Esophagus squamous epithelium (tissue), 5 donors: ENCODE results near the gene NSFL1C. TPM values are rescaled to one million over a fixed set of nuclear protein-coding genes. Genes with fewer than 3 reads are reported as not detected.

ENCODE experiments used
- DNase-seq: peaks from one replicate; lab custom pipeline; 2025; lab: John Stamatoyannopoulos, UW
- H3K27ac ChIP-seq, 4 donors: fragments of 200-600 bp; sonication (generic); one replicate each; pipeline ENCODE4 v1.5.1; 2016 to 2019; ENCODE audit warnings: mild to moderate bottlenecking in 1 of 4
- H3K27me3 ChIP-seq, 4 donors: fragments of 200-600 bp; sonication (generic); 1 replicate in 3 of 4; 2 replicates in 1 of 4; pipeline versions ENCODE4 v1.5.1 to v1.6.0; 2017 to 2021; ENCODE audit warnings: antibody characterized with exemption in 1 of 4
- H3K36me3 ChIP-seq, 3 donors: fragments of 200-600 bp; sonication (generic); one replicate each; pipeline ENCODE4 v1.5.1; 2016 to 2019
- H3K4me1 ChIP-seq, 3 donors: fragments of 200-600 bp; sonication (generic); one replicate each; pipeline ENCODE4 v1.5.1; 2017 to 2019
- H3K4me3 ChIP-seq, 4 donors: fragments of 200-600 bp; sonication (generic); 1 replicate in 3 of 4; 2 replicates in 1 of 4; pipeline ENCODE4 v1.5.1; 2016 to 2019; ENCODE audit warnings: mild to moderate bottlenecking in 2 of 4, moderate library complexity in 1 of 4
- H3K9me3 ChIP-seq, 3 donors: fragments of 200-600 bp; sonication (generic); one replicate each; pipeline ENCODE4 v1.5.1; 2016 to 2019
- POLR2A ChIP-seq, 4 donors: fragments of 450-650 bp; IDR thresholded peaks; one replicate each; pipeline ENCODE4 v1.6.1; 2017; ENCODE audit warnings: antibody characterized with exemption in 4 of 4, mild to moderate bottlenecking in 4 of 4, moderate library complexity in 3 of 4
- WGBS, 2 donors: methylation state at CpG; one replicate each; pipeline ENCODE4 v1.1.5; 2018; 5-methylcytosine and 5-hydroxymethylcytosine counted together
- intact Hi-C: fragments of 100-400 bp; cut with DNase I; formaldehyde crosslinking; loops from one replicate; pipeline ENCODE4 v1.15.0; 2022
- total RNA-seq, 4 donors: library from RNA; depleted of rRNA; stranded (reverse); fragments of >200 nt; gene quantifications; one replicate each; pipeline ENCODE4 v1.1.0, GENCODE V29; 2016
- TF ChIP-seq, protein P1 (sequence below), 6 experiments: fragments of 450-650 bp in 4 of 6; fragments of 200-600 bp in 2 of 6; sonication (generic) in 2 of 6; IDR thresholded peaks; one replicate each; pipeline ENCODE4 v1.5.1; 2016 to 2019; ENCODE audit warnings: antibody characterized with exemption in 6 of 6, mild to moderate bottlenecking in 4 of 6, moderate library complexity in 4 of 6
- donor health status: DM: yes; HTN: yes; CAD: no.

The NSFL1C gene
- total RNA-seq, 4 donors from 2014 or later, result 41.5 to 65.6 (median 59.3) TPM

DNA sequence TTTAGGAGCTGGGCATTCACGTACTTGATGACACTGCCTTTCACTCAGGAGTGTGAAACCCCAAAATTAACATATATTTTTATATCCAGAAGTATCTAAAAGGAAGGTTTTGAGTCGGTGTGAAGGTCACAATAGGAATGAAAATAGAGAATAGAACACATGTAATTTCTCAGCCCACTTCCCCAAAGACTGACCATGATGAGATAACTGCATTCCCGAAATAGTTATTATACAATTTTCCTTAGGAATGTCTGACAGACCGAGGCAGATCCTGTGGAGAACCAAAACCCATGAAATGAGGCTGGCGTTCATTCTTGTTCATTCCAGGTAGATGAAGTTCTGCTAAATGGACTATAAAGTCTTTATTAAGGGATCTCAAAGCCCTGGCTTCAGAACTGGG lies 10.3 kb downstream of the NSFL1C start:
- DNase-seq, result no peak
- peaks cover 0 to 6% (median 0%) of the 10 kb centered on the region in 3 donors for H3K9me3 ChIP-seq
- no peaks in the 10 kb centered on the region for H3K27me3 ChIP-seq
- no peaks in the 10 kb centered on the region for H3K4me1 ChIP-seq
- peaks cover 54 to 100% (median 73%) of the 10 kb centered on the region in 3 donors for H3K36me3 ChIP-seq
- no peak overlapping the region for H3K27ac ChIP-seq
- no peak overlapping the region for H3K4me3 ChIP-seq
- no peak for TF ChIP-seq POLR2A (IDR thresholded peaks at IDR 0.05)
- TF ChIP-seq, protein P1, sequence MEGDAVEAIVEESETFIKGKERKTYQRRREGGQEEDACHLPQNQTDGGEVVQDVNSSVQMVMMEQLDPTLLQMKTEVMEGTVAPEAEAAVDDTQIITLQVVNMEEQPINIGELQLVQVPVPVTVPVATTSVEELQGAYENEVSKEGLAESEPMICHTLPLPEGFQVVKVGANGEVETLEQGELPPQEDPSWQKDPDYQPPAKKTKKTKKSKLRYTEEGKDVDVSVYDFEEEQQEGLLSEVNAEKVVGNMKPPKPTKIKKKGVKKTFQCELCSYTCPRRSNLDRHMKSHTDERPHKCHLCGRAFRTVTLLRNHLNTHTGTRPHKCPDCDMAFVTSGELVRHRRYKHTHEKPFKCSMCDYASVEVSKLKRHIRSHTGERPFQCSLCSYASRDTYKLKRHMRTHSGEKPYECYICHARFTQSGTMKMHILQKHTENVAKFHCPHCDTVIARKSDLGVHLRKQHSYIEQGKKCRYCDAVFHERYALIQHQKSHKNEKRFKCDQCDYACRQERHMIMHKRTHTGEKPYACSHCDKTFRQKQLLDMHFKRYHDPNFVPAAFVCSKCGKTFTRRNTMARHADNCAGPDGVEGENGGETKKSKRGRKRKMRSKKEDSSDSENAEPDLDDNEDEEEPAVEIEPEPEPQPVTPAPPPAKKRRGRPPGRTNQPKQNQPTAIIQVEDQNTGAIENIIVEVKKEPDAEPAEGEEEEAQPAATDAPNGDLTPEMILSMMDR (IDR thresholded peaks at IDR 0.05), result no peak
- intact Hi-C loops, result no loop called here
- WGBS, 2 donors, result 88 to 89% methylated on average over 5 of the region's 5 CpGs

- intact Hi-C loops, result no loop called here
- peaks cover 0 to 11% (median 5%) of the 10 kb centered on the region in 3 donors for H3K9me3 ChIP-seq
- no peaks in the 10 kb centered on the region for H3K4me1 ChIP-seq
- no peak for TF ChIP-seq POLR2A (IDR thresholded peaks at IDR 0.05)
- TF ChIP-seq, protein P1 (IDR thresholded peaks at IDR 0.05), result no peak
- no peaks in the 10 kb centered on the region for H3K27me3 ChIP-seq
- H3K36me3 ChIP-seq, result peaks cover 45 to 100% (median 76%) of the 10 kb centered on the region in 3 donors
- DNase-seq, result no peak
- no peak overlapping the region for H3K27ac ChIP-seq
- no peak overlapping the region for H3K4me3 ChIP-seq
Measured at GRCh38 chr20:1450926-1451491, 15.6 kb downstream of the NSFL1C start.

DNA sequence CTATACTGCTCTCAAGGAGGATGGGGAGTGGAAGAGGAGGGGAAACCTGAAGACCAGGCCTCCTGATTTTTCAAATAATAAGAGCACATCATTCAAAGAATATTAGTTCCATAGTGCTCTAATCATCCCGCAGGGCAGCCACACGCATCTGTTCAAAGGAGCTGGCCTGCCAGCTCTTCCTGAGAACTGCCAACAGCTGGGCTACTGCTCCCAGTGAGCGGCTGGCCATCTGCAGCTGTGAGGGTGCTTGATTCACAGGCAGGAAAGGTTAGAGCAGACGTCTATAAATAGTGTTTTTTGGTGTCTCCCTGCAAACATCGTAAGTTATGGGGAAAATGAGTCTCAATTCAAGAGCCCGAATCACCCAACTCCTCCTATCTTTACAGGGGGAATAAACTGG lies 17.3 kb downstream of the NSFL1C start:
- peaks cover 48 to 100% (median 77%) of the 10 kb centered on the region in 3 donors for H3K36me3 ChIP-seq
- DNase-seq, result no peak
- intact Hi-C loops, result no loop called here
- H3K4me1 ChIP-seq, result no peaks in the 10 kb centered on the region
- H3K9me3 ChIP-seq, result peaks cover 0 to 11% (median 5%) of the 10 kb centered on the region in 3 donors
- no peak overlapping the region for H3K4me3 ChIP-seq
- TF ChIP-seq POLR2A (IDR thresholded peaks at IDR 0.05), result no peak
- TF ChIP-seq, protein P1 (IDR thresholded peaks at IDR 0.05), result no peak
- H3K27me3 ChIP-seq, result no peaks in the 10 kb centered on the region
- WGBS, 2 donors, result 87 to 94% methylated on average over 3 to 6 of the region's 6 CpGs
- no peak overlapping the region for H3K27ac ChIP-seq

DNA sequence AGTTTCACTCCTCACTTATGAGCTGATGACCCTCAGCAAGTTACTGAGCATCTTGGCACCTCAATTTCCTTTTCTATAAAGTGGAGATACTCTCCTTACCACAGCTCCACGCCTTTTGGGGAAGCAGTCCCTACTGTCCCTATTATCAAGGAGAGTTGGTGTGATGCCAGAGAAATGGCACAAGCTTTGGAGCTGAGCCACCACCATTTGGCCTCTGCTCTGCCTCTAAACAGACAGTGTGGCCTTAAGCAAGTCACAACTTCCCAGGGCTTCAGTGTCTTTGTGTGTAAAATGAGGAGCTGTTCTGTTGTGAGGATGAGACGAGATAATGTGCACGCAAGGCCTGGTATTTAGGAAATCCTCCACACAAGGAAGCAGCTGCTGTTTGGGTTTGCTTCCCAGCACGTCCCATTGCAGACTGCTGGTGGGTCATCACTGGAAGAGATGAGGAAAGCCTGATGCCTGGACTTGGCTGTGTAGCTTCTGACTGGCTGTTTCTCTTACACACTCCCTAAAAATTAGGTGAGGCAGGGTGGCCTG lies 18.5 kb downstream of the NSFL1C start:
- no peak overlapping the region for H3K4me3 ChIP-seq
- peaks cover 0 to 11% (median 5%) of the 10 kb centered on the region in 3 donors for H3K9me3 ChIP-seq
- no peak for DNase-seq
- H3K27me3 ChIP-seq, result no peaks in the 10 kb centered on the region
- 92% methylated on average over 2 to 4 of the region's 4 CpGs for whole genome bisulfite sequencing, 2 donors
- TF ChIP-seq, protein P1 (IDR thresholded peaks at IDR 0.05), result no peak
- no peak for TF ChIP-seq POLR2A (IDR thresholded peaks at IDR 0.05)
- H3K4me1 ChIP-seq, result no peaks in the 10 kb centered on the region
- H3K27ac ChIP-seq, result no peak overlapping the region
- peaks cover 53 to 100% (median 79%) of the 10 kb centered on the region in 3 donors for H3K36me3 ChIP-seq
- intact Hi-C loops, result no loop called here

- Histone ChIP-seq H3K4me3 (no peak overlapping the region), H3K27ac (no peak overlapping the region), H3K36me3 (peaks cover 48 to 100% (median 73%) of the 10 kb centered on the region in 3 donors), H3K27me3 (no peaks in the 10 kb centered on the region), H3K4me1 (no peaks in the 10 kb centered on the region), H3K9me3 (peaks cover 0 to 7% (median 5%) of the 10 kb centered on the region in 3 donors)
- TF ChIP-seq, protein P1 (IDR thresholded peaks at IDR 0.05), result no peak
- TF ChIP-seq POLR2A (IDR thresholded peaks at IDR 0.05), result no peak
- WGBS, 2 donors, result 100% methylated on average over 1 of the region's 1 CpG
- DNase-seq, result no peak
- intact Hi-C loops, result no loop called here
Measured at GRCh38 chr20:1446536-1446935, 20.1 kb downstream of the NSFL1C start.
